Measurements from ENCODE around the gene ADAM22.

ADAM22 gene

DNA sequence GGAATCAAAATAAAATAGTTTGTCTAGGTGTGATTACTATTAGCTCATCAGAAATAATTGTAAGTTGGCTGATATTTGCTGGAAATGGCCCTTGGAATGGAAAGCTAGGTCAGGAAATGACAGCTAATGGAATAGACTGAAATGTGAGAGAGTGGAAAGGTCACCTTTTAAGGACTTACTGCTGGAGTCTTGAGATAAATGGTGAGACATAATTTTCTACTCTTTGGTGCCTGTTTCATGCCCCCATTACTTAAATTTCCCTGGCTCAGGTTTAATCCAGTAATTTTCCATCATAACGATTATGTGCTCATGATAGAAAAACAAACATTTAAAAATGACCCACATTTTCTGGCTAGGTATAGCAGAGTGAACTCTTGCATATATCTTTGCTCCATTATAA is 123.6 kb downstream of the ADAM22 start:
- peaks cover 3% of the 10 kb centered on the region for H3K36me3 Mint-ChIP-seq (ENCODE audit: low read depth)
- no peaks in the 10 kb centered on the region for H3K27me3 Mint-ChIP-seq (ENCODE audit: low read depth)
- no peaks in the 10 kb centered on the region for H3K4me1 Mint-ChIP-seq
- TF ChIP-seq, protein P1, sequence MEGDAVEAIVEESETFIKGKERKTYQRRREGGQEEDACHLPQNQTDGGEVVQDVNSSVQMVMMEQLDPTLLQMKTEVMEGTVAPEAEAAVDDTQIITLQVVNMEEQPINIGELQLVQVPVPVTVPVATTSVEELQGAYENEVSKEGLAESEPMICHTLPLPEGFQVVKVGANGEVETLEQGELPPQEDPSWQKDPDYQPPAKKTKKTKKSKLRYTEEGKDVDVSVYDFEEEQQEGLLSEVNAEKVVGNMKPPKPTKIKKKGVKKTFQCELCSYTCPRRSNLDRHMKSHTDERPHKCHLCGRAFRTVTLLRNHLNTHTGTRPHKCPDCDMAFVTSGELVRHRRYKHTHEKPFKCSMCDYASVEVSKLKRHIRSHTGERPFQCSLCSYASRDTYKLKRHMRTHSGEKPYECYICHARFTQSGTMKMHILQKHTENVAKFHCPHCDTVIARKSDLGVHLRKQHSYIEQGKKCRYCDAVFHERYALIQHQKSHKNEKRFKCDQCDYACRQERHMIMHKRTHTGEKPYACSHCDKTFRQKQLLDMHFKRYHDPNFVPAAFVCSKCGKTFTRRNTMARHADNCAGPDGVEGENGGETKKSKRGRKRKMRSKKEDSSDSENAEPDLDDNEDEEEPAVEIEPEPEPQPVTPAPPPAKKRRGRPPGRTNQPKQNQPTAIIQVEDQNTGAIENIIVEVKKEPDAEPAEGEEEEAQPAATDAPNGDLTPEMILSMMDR (IDR thresholded peaks at IDR 0.05; ENCODE audit: unreplicated experiment in 3 of 3): no peak
- H3K27ac Mint-ChIP-seq: no peak overlapping the region
- H3K4me3 Mint-ChIP-seq: no peak overlapping the region
- H3K9me3 Mint-ChIP-seq: peaks cover 6% of the 10 kb centered on the region

DNA sequence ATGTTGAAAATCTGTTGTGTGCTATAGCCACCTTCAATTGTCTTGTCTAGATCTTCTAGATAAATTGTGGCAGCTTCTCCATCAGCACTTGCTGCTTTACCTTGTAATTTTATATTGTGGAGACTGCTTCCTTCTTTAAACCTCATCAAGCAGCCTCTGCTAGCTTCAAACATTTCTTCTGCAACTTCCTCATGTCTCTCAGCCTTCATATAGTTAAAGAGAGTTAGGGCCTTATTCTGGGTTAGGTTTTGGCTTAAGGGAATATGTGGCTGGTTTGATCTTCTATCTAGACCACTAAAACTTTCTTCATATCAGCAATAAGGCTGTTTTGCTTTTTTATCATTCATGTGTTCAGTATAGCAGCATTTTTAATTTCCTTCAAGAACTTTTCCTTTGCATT is 128.2 kb downstream of the ADAM22 start:
- Mint-ChIP-seq H3K27ac (no peak overlapping the region), H3K4me1 (no peaks in the 10 kb centered on the region), H3K4me3 (no peak overlapping the region), H3K27me3 (ENCODE audit: low read depth) (no peaks in the 10 kb centered on the region), H3K9me3 (peaks cover 6% of the 10 kb centered on the region), H3K36me3 (ENCODE audit: low read depth) (peaks cover 3% of the 10 kb centered on the region)
- TF ChIP-seq, protein P1 (IDR thresholded peaks at IDR 0.05; ENCODE audit: unreplicated experiment in 3 of 3): no peak

DNA sequence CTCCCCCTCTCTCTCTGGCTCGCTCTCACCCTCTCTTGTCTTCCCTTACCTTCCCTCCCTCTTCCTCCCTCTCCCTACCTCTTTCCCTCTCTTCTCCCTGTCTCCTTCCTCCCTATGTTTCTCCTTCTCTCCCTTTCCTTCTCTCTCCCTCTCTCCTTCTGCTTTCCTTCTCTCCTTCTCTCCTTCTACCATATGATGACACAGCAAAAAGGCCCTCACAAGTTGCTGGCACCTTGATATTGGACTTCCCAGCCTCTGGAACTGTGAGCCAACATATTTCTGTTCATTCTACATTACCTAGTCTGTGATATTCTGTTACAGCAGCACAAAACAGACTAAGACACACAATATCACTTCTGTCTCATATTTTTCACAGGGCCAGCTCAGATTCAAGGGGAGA is 135.0 kb downstream of the ADAM22 start:
- TF ChIP-seq, protein P1 (IDR thresholded peaks at IDR 0.05; ENCODE audit: unreplicated experiment in 3 of 3): no peak
- Mint-ChIP-seq H3K4me3 (no peak overlapping the region), H3K27ac (no peak overlapping the region), H3K9me3 (no peaks in the 10 kb centered on the region), H3K27me3 (ENCODE audit: low read depth) (no peaks in the 10 kb centered on the region), H3K36me3 (ENCODE audit: low read depth) (no peaks in the 10 kb centered on the region), H3K4me1 (peaks cover 9% of the 10 kb centered on the region)

DNA sequence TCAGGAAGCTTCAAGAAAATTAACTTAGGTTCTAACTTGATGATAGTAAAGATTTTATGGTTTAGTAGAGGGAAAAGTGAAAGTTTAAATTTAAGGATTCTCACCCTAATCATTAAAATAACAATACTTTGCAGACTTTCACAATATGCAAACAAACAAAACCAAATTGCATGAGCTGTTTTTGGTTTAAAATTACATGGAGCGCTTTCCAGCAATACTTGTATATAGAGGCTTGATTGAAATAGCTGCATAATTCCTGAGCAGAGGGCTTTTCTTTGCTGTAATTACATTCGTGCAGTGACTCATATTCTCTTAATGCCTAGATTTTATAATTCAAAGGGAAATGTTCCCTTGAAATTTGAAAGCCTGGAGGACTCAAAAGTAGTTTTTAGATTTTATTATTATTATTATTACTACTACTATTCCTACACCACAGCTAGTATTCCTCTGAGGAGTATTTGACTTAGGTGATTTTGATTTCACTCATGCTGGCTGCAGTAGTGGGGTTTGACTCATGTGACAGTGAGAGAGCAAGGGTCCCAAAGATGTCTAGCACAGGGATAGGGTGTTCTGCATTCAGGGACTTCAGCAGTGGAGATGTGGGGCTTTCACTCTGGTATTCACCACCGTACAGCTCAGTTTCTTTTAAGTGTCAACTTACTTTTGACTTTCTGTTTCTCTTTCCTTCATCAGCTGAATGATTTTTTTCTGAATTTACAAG is 138.1 kb downstream of the ADAM22 start:
- TF ChIP-seq, protein P1 (IDR thresholded peaks at IDR 0.05; ENCODE audit: unreplicated experiment in 3 of 3): no peak
- H3K27ac Mint-ChIP-seq: no peak overlapping the region
- no peaks in the 10 kb centered on the region for H3K27me3 Mint-ChIP-seq (ENCODE audit: low read depth)
- no peak overlapping the region for H3K4me3 Mint-ChIP-seq
- peaks cover 9% of the 10 kb centered on the region for H3K4me1 Mint-ChIP-seq
- peaks cover 3% of the 10 kb centered on the region for H3K9me3 Mint-ChIP-seq
- H3K36me3 Mint-ChIP-seq (ENCODE audit: low read depth): peaks cover 9% of the 10 kb centered on the region

DNA sequence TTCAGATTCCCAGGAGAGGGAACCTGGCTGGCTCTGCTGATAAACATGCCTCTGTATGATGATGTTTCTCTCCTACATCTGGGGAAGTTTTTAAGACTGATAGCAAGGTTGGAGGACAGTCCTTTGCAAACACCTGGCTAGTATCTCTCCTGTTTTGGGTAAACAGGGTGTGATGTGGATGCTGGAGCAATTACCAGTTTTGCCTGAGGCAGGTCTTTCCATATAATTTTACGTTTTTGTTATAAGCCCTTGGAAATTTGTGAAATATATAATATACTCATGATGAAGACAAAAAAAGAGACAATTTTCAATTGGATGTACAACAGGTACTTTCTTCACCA is 138.6 kb downstream of the ADAM22 start:
- H3K4me1 Mint-ChIP-seq: peaks cover 9% of the 10 kb centered on the region
- TF ChIP-seq, protein P1 (IDR thresholded peaks at IDR 0.05; ENCODE audit: unreplicated experiment in 3 of 3): no peak
- H3K36me3 Mint-ChIP-seq (ENCODE audit: low read depth): peaks cover 11% of the 10 kb centered on the region
- peaks cover 5% of the 10 kb centered on the region for H3K9me3 Mint-ChIP-seq
- H3K27ac Mint-ChIP-seq: no peak overlapping the region
- H3K4me3 Mint-ChIP-seq: no peak overlapping the region
- H3K27me3 Mint-ChIP-seq (ENCODE audit: low read depth): no peaks in the 10 kb centered on the region

DNA sequence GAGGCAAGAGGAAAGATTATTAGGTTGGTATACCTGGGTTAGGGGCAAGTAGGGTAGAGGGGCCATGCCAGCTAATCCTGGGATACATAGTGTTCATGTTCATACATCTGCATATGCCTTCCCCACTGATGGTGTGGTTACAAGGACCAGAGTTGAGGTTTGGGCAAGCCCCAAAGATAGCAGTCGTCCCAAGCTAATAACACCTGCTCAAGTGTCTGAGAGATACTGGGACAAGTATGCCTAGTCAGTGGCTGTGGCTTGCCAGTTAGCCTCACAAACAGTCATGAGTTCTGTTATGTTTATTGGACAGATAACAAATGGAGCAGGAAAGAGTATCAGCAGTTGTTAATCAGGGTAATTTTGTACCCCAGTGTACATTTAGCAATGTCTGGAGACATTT is 139.6 kb downstream of the ADAM22 start:
- no peaks in the 10 kb centered on the region for H3K27me3 Mint-ChIP-seq (ENCODE audit: low read depth)
- H3K36me3 Mint-ChIP-seq (ENCODE audit: low read depth): peaks cover 18% of the 10 kb centered on the region
- H3K4me1 Mint-ChIP-seq: peaks cover 9% of the 10 kb centered on the region
- peaks cover 10% of the 10 kb centered on the region for H3K9me3 Mint-ChIP-seq
- H3K27ac Mint-ChIP-seq: no peak overlapping the region
- TF ChIP-seq, protein P1 (IDR thresholded peaks at IDR 0.05; ENCODE audit: unreplicated experiment in 3 of 3): no peak
- H3K4me3 Mint-ChIP-seq: no peak overlapping the region

All from nephron (organoid).